Thyroid gland (tissue), 4 donors: Measurements from ENCODE around the gene UGDH. TPM values are rescaled to one million over a fixed set of nuclear protein-coding genes. Genes with fewer than 3 reads are reported as not detected.

ENCODE experiments used
- DNase-seq, 2 donors: peaks; one replicate each; pipeline ENCODE4 v3.0.0-alpha.2; 2019
- H3K27ac ChIP-seq, 3 donors: fragments of 200-600 bp; sonication (generic); 1 replicate in 2 of 3; 2 replicates in 1 of 3; pipeline ENCODE4 v1.5.1; 2016 to 2019; ENCODE audit warnings: mild to moderate bottlenecking in 1 of 3, moderate library complexity in 1 of 3
- H3K27me3 ChIP-seq: fragments of 200-600 bp; sonication (generic); one replicate; pipeline ENCODE4 v1.5.1; 2019
- H3K36me3 ChIP-seq, 2 donors: fragments of 200-600 bp; sonication (generic); one replicate each; pipeline ENCODE4 v1.5.1; 2016 to 2019
- H3K4me1 ChIP-seq, 2 donors: fragments of 200-600 bp; sonication (generic); one replicate each; pipeline ENCODE4 v1.5.1; 2017 to 2019
- H3K4me3 ChIP-seq, 3 donors: fragments of 200-600 bp; sonication (generic); replicated peaks in 1 of 3; 1 replicate in 2 of 3; 2 replicates in 1 of 3; pipeline ENCODE4 v1.5.1; 2016; ENCODE audit warnings: mild to moderate bottlenecking in 1 of 3
- H3K9me3 ChIP-seq: fragments of 200-600 bp; sonication (generic); one replicate; pipeline ENCODE4 v1.5.1; 2017
- POLR2A ChIP-seq, 2 donors: fragments of 450-650 bp; IDR thresholded peaks; one replicate each; pipeline ENCODE4 v1.6.1; 2017; ENCODE audit warnings: antibody characterized with exemption in 2 of 2, mild to moderate bottlenecking in 2 of 2, moderate library complexity in 1 of 2
- WGBS, 2 donors: methylation state at CpG; one replicate each; pipeline ENCODE4 v1.1.5; 2017; 5-methylcytosine and 5-hydroxymethylcytosine counted together
- intact Hi-C: fragments of 100-400 bp; cut with DNase I; formaldehyde crosslinking; loops from one replicate; pipeline ENCODE4 v1.15.1; 2023
- total RNA-seq, 4 donors: library from RNA; depleted of rRNA; stranded (reverse); fragments of >200 nt; gene quantifications; one replicate each; pipeline ENCODE4 v1.2.3, GENCODE V29; 2016
- TF ChIP-seq, protein P1 (sequence below), 6 experiments: fragments of 200-600 bp in 3 of 6; fragments of 450-650 bp in 3 of 6; sonication (generic) in 3 of 6; IDR thresholded peaks; one replicate each; pipeline ENCODE4 v1.5.1; 2016 to 2019; ENCODE audit warnings: antibody characterized with exemption in 6 of 6, mild to moderate bottlenecking in 2 of 6, inconsistent platforms in 1 of 6, moderate library complexity in 1 of 6

The UGDH gene
- total RNA-seq, 4 donors from 2014 or later: 40.1 to 58.7 (median 48.1) TPM

GRCh38 chr4:39525822-39526690 is 1.2 kb downstream of the UGDH start:
- Histone ChIP-seq H3K9me3 (no peaks in the 10 kb centered on the region), H3K36me3 (no peaks in the 10 kb centered on the region), H3K27ac (peak overlapping the region in 2 of 3 donors; percentile 90), H3K4me1 (peaks cover 14 to 18% of the 10 kb centered on the region in 2 donors), H3K27me3 (no peaks in the 10 kb centered on the region), H3K4me3 (peak overlapping the region; percentile 42 to 50 (median 42))
- no peak for DNase-seq
- intact Hi-C loops: loop anchor here (5.0 to 10.0 kb wide), 2 partner anchors 111 to 449 kb away; partner anchors contain the start of genes PDS5A and SMIM14
- WGBS, 2 donors: 28 to 29% methylated on average over 9 of the region's 9 CpGs
- TF ChIP-seq, protein P1, sequence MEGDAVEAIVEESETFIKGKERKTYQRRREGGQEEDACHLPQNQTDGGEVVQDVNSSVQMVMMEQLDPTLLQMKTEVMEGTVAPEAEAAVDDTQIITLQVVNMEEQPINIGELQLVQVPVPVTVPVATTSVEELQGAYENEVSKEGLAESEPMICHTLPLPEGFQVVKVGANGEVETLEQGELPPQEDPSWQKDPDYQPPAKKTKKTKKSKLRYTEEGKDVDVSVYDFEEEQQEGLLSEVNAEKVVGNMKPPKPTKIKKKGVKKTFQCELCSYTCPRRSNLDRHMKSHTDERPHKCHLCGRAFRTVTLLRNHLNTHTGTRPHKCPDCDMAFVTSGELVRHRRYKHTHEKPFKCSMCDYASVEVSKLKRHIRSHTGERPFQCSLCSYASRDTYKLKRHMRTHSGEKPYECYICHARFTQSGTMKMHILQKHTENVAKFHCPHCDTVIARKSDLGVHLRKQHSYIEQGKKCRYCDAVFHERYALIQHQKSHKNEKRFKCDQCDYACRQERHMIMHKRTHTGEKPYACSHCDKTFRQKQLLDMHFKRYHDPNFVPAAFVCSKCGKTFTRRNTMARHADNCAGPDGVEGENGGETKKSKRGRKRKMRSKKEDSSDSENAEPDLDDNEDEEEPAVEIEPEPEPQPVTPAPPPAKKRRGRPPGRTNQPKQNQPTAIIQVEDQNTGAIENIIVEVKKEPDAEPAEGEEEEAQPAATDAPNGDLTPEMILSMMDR (IDR thresholded peaks at IDR 0.05): no peak
- no peak for TF ChIP-seq POLR2A (IDR thresholded peaks at IDR 0.05)

DNA sequence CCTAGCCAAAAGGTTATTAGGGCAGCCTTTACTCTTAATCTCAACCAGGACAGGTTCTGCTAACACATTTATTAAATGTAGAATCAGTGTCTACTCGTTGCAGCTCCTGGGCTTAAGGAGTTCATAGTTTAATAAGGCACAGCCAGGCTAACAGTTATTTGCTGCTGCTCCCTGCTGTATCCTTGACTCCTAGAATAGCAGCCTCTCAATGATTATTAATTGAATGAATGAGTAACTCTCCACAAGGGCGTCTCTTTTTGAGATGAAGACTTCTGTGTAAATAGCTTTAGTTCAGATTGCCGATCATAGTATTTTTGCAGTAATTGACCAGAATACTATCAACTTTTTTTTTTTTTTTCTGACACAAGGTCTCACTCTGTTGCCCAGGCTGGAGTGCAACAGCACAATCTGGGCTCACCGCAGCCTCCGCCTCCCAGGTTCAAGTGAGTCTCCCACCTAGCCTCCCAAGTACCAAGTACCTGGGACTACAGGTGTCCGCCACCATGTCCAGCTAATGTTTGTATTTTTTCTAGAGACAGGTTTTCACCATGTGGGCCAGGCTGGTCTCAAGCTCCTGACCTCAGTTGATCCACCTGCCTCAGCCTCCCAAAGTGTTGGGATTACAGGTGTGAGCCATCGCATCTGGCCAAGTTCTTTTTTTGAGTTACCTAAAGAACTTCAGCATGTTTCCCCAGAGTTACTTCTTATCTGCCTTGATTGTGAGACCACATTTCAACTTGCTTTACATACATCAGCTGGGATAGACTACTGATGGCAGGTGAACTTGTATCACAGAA is 2.9 kb downstream of the UGDH start:
- H3K9me3 ChIP-seq: no peaks in the 10 kb centered on the region
- no peak overlapping the region for H3K4me3 ChIP-seq
- intact Hi-C loops: loop anchor here (10.0 kb wide), 1 partner anchor 450 kb away; the partner anchor contains the start of gene PDS5A
- H3K4me1 ChIP-seq: peaks cover 14 to 18% of the 10 kb centered on the region in 2 donors
- H3K27me3 ChIP-seq: no peaks in the 10 kb centered on the region
- WGBS, 2 donors: 87 to 93% methylated on average over 7 of the region's 7 CpGs
- TF ChIP-seq POLR2A (IDR thresholded peaks at IDR 0.05): no peak
- TF ChIP-seq, protein P1 (IDR thresholded peaks at IDR 0.05): no peak
- H3K36me3 ChIP-seq: peaks cover 0 to 3% of the 10 kb centered on the region in 2 donors
- no peak for DNase-seq
- H3K27ac ChIP-seq: no peak overlapping the region

- Histone ChIP-seq H3K27me3 (no peaks in the 10 kb centered on the region), H3K4me1 (peaks cover 5 to 6% of the 10 kb centered on the region in 2 donors), H3K9me3 (no peaks in the 10 kb centered on the region), H3K4me3 (no peak overlapping the region), H3K27ac (no peak overlapping the region), H3K36me3 (peaks cover 0 to 3% of the 10 kb centered on the region in 2 donors)
- 64 to 95% methylated on average over 2 of the region's 2 CpGs for WGBS, 2 donors
- no peak for TF ChIP-seq POLR2A (IDR thresholded peaks at IDR 0.05)
- DNase-seq: no peak
- intact Hi-C loops: loop anchor here (10.0 kb wide), 1 partner anchor 453 kb away; the partner anchor contains the start of gene PDS5A
These were observed 5.2 kb downstream of the UGDH start for GRCh38 chr4:39522068-39522467.

DNA sequence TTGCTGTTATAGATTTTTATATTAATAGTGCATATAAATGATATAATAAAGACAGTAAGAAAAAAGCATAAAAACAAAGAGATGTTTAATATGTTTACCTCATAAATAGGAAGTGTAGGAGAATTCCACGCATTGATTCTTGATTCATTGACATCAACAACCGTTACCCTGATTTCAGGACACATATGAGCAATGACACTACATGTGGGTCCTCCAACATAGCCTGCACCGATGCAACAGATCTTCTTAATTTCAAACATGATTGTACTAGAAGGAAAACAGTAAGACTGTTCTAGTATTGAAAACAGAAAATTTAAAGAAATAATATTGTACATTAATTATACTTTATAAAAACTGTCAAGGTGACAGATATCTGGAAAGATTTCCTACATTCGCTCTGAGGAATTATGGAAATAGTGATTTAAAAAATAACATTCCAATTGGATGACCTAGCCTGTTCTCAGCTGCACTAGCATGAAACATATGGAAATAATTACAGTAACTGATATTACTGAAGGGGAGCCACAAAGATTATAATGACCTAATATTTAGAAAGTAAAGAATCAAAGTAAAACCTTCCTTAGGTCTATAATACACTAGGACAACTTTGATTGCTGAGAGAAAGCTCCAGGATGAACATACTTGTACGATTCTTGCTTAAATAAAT is 5.9 kb downstream of the UGDH start:
- no peak for DNase-seq
- no peak overlapping the region for H3K27ac ChIP-seq
- 76 to 84% methylated on average over 5 of the region's 5 CpGs for WGBS, 2 donors
- H3K36me3 ChIP-seq: peaks cover 0 to 3% of the 10 kb centered on the region in 2 donors
- H3K4me3 ChIP-seq: no peak overlapping the region
- H3K27me3 ChIP-seq: no peaks in the 10 kb centered on the region
- peaks cover 5 to 6% of the 10 kb centered on the region in 2 donors for H3K4me1 ChIP-seq
- TF ChIP-seq, protein P1 (IDR thresholded peaks at IDR 0.05): no peak
- no peak for TF ChIP-seq POLR2A (IDR thresholded peaks at IDR 0.05)
- no peaks in the 10 kb centered on the region for H3K9me3 ChIP-seq
- intact Hi-C loops: loop anchor here (10.0 kb wide), 1 partner anchor 453 kb away; the partner anchor contains the start of gene PDS5A

GRCh38 chr4:39518484-39518883 is 8.8 kb downstream of the UGDH start:
- no peaks in the 10 kb centered on the region for H3K27me3 ChIP-seq
- no peaks in the 10 kb centered on the region for H3K4me1 ChIP-seq
- peaks cover 0 to 3% of the 10 kb centered on the region in 2 donors for H3K36me3 ChIP-seq
- intact Hi-C loops: no loop called here
- DNase-seq: no peak
- H3K9me3 ChIP-seq: no peaks in the 10 kb centered on the region
- TF ChIP-seq, protein P1 (IDR thresholded peaks at IDR 0.05): no peak
- TF ChIP-seq POLR2A (IDR thresholded peaks at IDR 0.05): no peak
- 96% methylated on average over 6 of the region's 6 CpGs for WGBS, 2 donors
- H3K27ac ChIP-seq: no peak overlapping the region
- no peak overlapping the region for H3K4me3 ChIP-seq
